ENCODE results near the gene CTAG2. TPM values are rescaled to one million over a fixed set of nuclear protein-coding genes. Genes with fewer than 3 reads are reported as not detected.

CTAG2 gene
- total RNA-seq, 2 experiments from 2014 or later: not detected

DNA sequence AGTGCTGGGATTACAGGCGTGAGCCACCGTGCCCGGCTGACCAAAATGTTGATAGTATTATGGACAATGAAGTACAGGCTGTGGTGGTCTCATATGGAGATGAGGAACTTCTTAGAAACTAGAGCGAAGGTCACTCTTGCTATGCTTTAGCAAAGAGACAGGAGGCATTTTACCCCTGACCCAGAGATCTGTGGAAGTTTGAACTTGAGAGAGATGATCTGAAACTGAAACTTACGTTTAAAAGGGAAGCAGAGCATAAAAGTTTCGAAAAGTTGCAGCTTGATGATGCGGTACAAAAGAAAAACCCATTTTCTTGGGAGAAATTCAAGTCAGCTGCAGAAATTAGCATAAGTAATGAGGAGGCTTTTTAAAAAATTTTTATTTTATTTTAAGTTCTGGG is 8.5 kb upstream of the CTAG2 start:
- POLR2A ChIA-PET: no interaction called here
- no peaks in the 10 kb centered on the region for H3K36me3 Mint-ChIP-seq (ENCODE audit: low read depth)
- CTCF ChIA-PET: no interaction called here
- no peak overlapping the region for H3K4me3 Mint-ChIP-seq
- no peaks in the 10 kb centered on the region for H3K27me3 Mint-ChIP-seq
- DNase-seq: no peak
- no peak for ATAC-seq
- H3K4me1 Mint-ChIP-seq (ENCODE audit: low read depth): no peaks in the 10 kb centered on the region
- H3K27ac Mint-ChIP-seq: no peak overlapping the region
- TF ChIP-seq, protein P1, sequence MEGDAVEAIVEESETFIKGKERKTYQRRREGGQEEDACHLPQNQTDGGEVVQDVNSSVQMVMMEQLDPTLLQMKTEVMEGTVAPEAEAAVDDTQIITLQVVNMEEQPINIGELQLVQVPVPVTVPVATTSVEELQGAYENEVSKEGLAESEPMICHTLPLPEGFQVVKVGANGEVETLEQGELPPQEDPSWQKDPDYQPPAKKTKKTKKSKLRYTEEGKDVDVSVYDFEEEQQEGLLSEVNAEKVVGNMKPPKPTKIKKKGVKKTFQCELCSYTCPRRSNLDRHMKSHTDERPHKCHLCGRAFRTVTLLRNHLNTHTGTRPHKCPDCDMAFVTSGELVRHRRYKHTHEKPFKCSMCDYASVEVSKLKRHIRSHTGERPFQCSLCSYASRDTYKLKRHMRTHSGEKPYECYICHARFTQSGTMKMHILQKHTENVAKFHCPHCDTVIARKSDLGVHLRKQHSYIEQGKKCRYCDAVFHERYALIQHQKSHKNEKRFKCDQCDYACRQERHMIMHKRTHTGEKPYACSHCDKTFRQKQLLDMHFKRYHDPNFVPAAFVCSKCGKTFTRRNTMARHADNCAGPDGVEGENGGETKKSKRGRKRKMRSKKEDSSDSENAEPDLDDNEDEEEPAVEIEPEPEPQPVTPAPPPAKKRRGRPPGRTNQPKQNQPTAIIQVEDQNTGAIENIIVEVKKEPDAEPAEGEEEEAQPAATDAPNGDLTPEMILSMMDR (IDR thresholded peaks at IDR 0.05): no peak
- intact Hi-C loops (cut with micrococcal nuclease): no loop called here
- H3K9me3 Mint-ChIP-seq: no peaks in the 10 kb centered on the region

DNA sequence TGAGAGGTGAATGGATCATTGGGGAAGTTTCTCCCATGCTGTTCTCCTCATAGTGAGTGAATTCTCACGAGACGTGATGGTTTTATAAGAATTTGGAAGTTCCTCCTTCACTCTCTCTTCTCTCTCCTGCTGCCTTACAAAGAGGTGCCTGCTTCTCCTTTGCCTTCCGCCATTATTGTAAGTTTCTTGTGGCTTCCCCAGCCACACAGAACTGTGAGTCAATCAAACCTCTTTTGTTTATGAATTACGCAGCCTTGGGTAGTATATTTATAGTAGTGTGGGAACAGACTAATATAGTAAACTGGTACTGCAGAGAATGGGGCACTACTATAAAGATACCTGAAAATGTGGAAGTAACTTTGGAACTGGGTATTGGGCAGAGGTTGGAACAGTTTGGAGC is 7.8 kb upstream of the CTAG2 start:
- CTCF ChIA-PET: no interaction called here
- no peaks in the 10 kb centered on the region for H3K4me1 Mint-ChIP-seq (ENCODE audit: low read depth)
- ATAC-seq (no peak), DNase-seq (no peak)
- H3K9me3 Mint-ChIP-seq: no peaks in the 10 kb centered on the region
- POLR2A ChIA-PET: no interaction called here
- intact Hi-C loops (cut with micrococcal nuclease): no loop called here
- no peak overlapping the region for H3K27ac Mint-ChIP-seq
- TF ChIP-seq, protein P1 (IDR thresholded peaks at IDR 0.05): no peak
- H3K36me3 Mint-ChIP-seq (ENCODE audit: low read depth): no peaks in the 10 kb centered on the region
- no peaks in the 10 kb centered on the region for H3K27me3 Mint-ChIP-seq
- H3K4me3 Mint-ChIP-seq: no peak overlapping the region

DNA sequence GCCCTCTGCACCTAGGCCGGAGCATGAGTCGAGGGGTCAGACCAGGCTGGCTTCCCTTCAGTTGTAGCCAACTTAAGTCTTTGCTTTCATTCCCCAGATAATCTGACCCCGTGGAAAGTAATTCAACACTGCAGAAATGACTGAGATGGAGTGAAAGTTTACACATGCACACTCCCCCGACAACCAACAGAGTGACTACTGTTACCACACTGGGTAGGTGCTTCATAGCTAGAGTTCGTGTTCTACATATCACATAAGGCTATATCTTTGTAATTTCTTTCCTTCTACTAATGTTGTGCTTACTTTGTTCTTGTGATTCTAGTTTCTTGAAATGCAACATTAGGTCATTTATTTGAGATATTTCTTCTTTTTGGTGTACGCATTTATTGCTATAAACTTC is 7.2 kb upstream of the CTAG2 start:
- intact Hi-C loops (cut with micrococcal nuclease): no loop called here
- no peaks in the 10 kb centered on the region for H3K9me3 Mint-ChIP-seq
- no peaks in the 10 kb centered on the region for H3K36me3 Mint-ChIP-seq (ENCODE audit: low read depth)
- ATAC-seq: no peak
- H3K4me1 Mint-ChIP-seq (ENCODE audit: low read depth): no peaks in the 10 kb centered on the region
- DNase-seq: no peak
- ChIA-PET CTCF (no interaction called here), POLR2A (no interaction called here)
- H3K4me3 Mint-ChIP-seq: no peak overlapping the region
- no peak overlapping the region for H3K27ac Mint-ChIP-seq
- H3K27me3 Mint-ChIP-seq: no peaks in the 10 kb centered on the region
- TF ChIP-seq, protein P1 (IDR thresholded peaks at IDR 0.05): no peak

DNA sequence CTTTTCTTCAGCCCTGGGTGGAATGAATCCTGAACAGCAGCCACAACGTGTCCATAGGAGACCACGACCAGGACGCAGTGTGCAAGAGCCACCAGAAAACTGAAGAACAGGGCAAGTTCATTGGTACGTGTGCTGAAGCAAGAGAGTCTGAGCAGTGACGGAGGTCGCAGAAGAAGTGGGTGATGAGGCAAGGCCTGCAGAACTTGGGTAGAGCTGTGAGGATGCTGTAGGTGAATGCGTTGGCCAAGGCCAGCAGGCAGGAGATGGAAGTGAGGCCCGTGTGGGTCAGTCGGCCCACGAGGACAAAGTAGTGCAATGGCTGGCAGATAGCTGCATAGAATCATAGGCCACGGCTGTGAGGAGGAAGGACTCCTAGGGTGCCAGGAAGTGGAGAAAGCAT is 5.6 kb upstream of the CTAG2 start:
- TF ChIP-seq, protein P1 (IDR thresholded peaks at IDR 0.05): no peak
- CTCF ChIA-PET: no interaction called here
- H3K27ac Mint-ChIP-seq: no peak overlapping the region
- intact Hi-C loops (cut with micrococcal nuclease): no loop called here
- no peak for ATAC-seq
- no peaks in the 10 kb centered on the region for H3K4me1 Mint-ChIP-seq (ENCODE audit: low read depth)
- H3K9me3 Mint-ChIP-seq: no peaks in the 10 kb centered on the region
- no peaks in the 10 kb centered on the region for H3K27me3 Mint-ChIP-seq
- POLR2A ChIA-PET: no interaction called here
- no peak for DNase-seq
- no peaks in the 10 kb centered on the region for H3K36me3 Mint-ChIP-seq (ENCODE audit: low read depth)
- no peak overlapping the region for H3K4me3 Mint-ChIP-seq

DNA sequence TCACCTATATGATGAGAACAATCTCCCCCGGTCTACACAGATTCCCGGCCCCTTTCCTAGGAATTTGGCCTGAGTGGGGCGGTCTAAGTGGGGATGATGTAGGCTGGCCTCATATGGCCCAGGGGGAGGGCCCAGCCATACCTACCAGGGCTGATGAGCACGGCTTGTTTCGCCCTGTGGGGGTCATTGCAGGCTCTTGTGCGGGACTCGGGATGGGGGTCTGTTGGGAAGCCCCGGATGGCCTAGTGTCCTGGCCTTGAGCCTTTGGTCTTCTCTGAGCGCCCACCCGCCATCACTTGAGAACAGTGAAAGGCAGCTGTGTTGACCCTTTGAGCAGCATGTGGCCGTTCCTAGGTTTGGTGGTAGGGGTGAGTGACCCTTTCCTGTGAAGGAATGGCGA is 4.8 kb upstream of the CTAG2 start:
- intact Hi-C loops (cut with micrococcal nuclease): no loop called here
- no peaks in the 10 kb centered on the region for H3K27me3 Mint-ChIP-seq

More for the DNA sequence above, 4.8 kb upstream of the CTAG2 start:
- Mint-ChIP-seq H3K27ac (no peak overlapping the region), H3K4me1 (ENCODE audit: low read depth) (no peaks in the 10 kb centered on the region), H3K4me3 (no peak overlapping the region), H3K9me3 (no peaks in the 10 kb centered on the region), H3K36me3 (ENCODE audit: low read depth) (no peaks in the 10 kb centered on the region)
- POLR2A ChIA-PET: no interaction called here
- DNase-seq: no peak
- CTCF ChIA-PET: no interaction called here
- ATAC-seq: no peak
- TF ChIP-seq, protein P1 (IDR thresholded peaks at IDR 0.05): no peak

Data from activated CD8-positive, alpha-beta T cell treated with anti-CD3 and anti-CD28 coated beads for 36 hours (primary cell).